Measurements from ENCODE around the gene PTPN12. TPM values are rescaled to one million over a fixed set of nuclear protein-coding genes. Genes with fewer than 3 reads are reported as not detected.
A peak's percentile ranks its signal among the peaks of the same experiment; 100 is the strongest.
"Not testable (repeated sequence)": the region's sequence is repeated elsewhere in the genome, so short reads cannot be mapped to it uniquely, and the experiment has no call there.

Gene PTPN12
- total RNA-seq, 4 donors from 2014 or later: 29.4 to 97.9 (median 63.2) TPM

DNA sequence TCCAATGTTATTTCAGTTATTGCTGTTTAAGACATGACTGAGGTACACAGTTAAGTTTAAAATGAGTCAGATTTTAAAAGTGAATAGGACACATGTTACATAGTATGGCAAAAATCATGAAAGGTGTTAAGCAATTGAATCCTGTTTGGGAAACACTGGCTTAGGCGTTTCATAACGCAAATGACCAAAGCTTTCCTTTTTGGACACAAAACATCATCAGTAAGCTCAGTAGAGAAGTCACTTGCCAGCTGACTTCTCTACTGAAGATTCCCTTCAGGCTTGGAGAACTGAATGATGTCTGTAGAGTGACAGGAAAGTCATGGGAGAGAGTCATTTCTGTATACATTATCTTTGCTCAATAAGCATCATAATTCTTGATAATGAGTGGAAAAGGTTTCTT lies 94.7 kb downstream of the PTPN12 start:
- peaks cover 0 to 89% (median 15%) of the 10 kb centered on the region in 3 donors for H3K36me3 ChIP-seq
- WGBS, 2 donors: 72 to 88% methylated on average over 2 of the region's 2 CpGs
- intact Hi-C loops (cut with DNase I): no loop called here

DNA sequence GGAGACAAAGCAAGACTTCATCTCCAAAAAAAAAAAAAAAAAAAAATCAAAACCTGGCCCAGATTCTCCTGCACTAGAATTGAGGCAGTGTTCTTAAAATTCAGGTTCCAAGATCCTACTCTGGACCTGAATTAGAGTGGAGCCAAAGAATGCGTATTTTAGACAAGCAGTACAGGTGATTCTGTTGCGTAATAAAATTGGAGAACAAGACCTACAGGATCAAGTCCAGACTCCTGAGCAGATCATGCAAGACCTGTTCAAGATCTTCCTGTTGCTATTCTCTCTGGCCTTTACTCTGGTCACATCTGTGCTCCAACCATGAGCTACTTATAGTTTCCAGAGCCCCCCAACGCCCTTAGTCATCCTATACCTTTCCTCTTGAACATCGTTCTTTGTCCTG lies 107.7 kb downstream of the PTPN12 start:
- no peak overlapping the region for H3K27ac ChIP-seq
- intact Hi-C loops (cut with DNase I): no loop called here

More for the DNA sequence above, 94.7 kb downstream of the PTPN12 start:
- no peak for TF ChIP-seq POLR2A (IDR thresholded peaks at IDR 0.05)
- TF ChIP-seq, protein P1, sequence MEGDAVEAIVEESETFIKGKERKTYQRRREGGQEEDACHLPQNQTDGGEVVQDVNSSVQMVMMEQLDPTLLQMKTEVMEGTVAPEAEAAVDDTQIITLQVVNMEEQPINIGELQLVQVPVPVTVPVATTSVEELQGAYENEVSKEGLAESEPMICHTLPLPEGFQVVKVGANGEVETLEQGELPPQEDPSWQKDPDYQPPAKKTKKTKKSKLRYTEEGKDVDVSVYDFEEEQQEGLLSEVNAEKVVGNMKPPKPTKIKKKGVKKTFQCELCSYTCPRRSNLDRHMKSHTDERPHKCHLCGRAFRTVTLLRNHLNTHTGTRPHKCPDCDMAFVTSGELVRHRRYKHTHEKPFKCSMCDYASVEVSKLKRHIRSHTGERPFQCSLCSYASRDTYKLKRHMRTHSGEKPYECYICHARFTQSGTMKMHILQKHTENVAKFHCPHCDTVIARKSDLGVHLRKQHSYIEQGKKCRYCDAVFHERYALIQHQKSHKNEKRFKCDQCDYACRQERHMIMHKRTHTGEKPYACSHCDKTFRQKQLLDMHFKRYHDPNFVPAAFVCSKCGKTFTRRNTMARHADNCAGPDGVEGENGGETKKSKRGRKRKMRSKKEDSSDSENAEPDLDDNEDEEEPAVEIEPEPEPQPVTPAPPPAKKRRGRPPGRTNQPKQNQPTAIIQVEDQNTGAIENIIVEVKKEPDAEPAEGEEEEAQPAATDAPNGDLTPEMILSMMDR (IDR thresholded peaks at IDR 0.05): no peak
- Histone ChIP-seq H3K4me1 (no peaks in the 10 kb centered on the region), H3K9me3 (no peaks in the 10 kb centered on the region), H3K27ac (no peak overlapping the region), H3K4me3 (no peak overlapping the region), H3K27me3 (no peaks in the 10 kb centered on the region)
- DNase-seq: no peak

DNA sequence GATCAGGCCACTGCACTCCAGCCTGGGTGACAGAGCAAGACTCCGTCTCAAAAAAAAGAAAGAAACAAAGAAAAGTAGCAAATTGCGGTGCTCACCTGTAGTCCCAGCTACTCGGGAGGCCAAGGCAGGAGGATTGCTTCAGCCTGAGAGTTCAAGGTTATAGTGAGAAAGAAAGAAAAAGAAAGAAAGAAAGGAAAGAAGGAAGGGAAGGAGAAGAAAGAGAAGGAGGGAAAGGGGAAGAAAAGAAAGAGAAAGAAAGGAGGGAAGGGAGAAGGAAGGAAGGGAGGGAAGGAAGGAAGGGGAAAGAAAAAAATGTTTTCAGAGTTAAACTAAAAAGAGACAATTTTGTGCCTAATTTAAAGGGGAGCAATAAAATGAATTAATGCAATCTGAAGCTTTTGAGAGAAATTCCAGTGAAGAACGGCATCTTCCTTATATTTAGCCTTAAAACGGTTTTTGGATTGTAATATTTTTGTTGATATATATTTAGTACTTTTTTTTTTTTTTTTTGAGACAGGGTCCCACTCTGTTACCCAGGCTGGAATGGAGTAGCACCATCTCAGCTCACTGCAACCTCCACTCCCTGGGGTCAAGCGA lies 111.7 kb downstream of the PTPN12 start:
- Histone ChIP-seq H3K9me3 (no peaks in the 10 kb centered on the region), H3K4me1 (no peaks in the 10 kb centered on the region), H3K36me3 (peaks cover 0 to 58% (median 11%) of the 10 kb centered on the region in 3 donors), H3K27me3 (no peaks in the 10 kb centered on the region), H3K27ac (no peak overlapping the region), H3K4me3 (no peak overlapping the region)
- intact Hi-C loops (cut with DNase I): no loop called here
- no peak for TF ChIP-seq POLR2A (IDR thresholded peaks at IDR 0.05)
- TF ChIP-seq, protein P1 (IDR thresholded peaks at IDR 0.05): no peak
- no peak for DNase-seq
- WGBS, 2 donors: 95 to 96% methylated on average over 6 of the region's 6 CpGs

More for the DNA sequence above, 107.7 kb downstream of the PTPN12 start:
- Histone ChIP-seq H3K36me3 (peaks cover 4 to 84% (median 15%) of the 10 kb centered on the region in 3 donors), H3K4me3 (no peak overlapping the region), H3K9me3 (no peaks in the 10 kb centered on the region), H3K4me1 (no peaks in the 10 kb centered on the region), H3K27me3 (no peaks in the 10 kb centered on the region)
- no peak for TF ChIP-seq POLR2A (IDR thresholded peaks at IDR 0.05)
- TF ChIP-seq, protein P1 (IDR thresholded peaks at IDR 0.05): no peak
- no peak for DNase-seq
- 77 to 85% methylated on average over 4 of the region's 4 CpGs for WGBS, 2 donors

DNA sequence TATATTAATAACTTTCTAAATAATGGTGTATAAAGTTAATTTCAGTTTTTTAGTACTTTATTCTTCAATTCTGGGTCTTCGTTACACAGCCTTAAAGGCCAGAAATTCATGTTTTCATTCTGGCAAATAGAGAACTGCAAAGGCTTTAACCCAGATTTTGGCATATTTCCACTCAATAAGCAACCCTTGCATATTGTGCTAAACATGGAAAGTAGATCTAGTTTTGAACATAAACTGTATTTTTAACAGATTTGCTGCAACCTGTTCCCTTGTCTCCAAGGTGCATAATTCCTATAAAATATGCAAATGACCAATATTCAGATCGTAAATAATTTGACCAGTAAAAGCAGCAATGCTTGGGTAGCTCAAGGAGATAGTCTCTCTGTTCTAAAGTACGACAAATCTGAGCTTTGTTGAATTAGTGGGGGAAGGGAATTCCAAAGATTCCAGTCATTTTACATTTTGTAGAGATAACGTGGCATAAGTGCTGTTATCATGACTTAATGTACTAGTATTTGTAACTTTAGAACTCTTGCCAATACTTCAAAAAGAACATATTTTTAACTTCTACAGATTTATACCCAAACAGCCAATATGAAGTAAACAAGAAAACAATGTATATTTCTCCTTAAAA lies 112.7 kb downstream of the PTPN12 start:
- Histone ChIP-seq H3K27ac (no peak overlapping the region), H3K36me3 (peaks cover 0 to 54% (median 5%) of the 10 kb centered on the region in 3 donors), H3K4me1 (no peaks in the 10 kb centered on the region), H3K27me3 (no peaks in the 10 kb centered on the region), H3K9me3 (no peaks in the 10 kb centered on the region), H3K4me3 (no peak overlapping the region)
- TF ChIP-seq, protein P1 (IDR thresholded peaks at IDR 0.05): no peak
- TF ChIP-seq POLR2A (IDR thresholded peaks at IDR 0.05): no peak
- intact Hi-C loops (cut with DNase I): loop anchor here (5.0 to 10.0 kb wide), 2 partner anchors 107 to 285 kb away; no protein-coding TSS in a partner anchor
- no peak for DNase-seq
- WGBS, 2 donors: 82% methylated on average over 4 of the region's 4 CpGs

DNA sequence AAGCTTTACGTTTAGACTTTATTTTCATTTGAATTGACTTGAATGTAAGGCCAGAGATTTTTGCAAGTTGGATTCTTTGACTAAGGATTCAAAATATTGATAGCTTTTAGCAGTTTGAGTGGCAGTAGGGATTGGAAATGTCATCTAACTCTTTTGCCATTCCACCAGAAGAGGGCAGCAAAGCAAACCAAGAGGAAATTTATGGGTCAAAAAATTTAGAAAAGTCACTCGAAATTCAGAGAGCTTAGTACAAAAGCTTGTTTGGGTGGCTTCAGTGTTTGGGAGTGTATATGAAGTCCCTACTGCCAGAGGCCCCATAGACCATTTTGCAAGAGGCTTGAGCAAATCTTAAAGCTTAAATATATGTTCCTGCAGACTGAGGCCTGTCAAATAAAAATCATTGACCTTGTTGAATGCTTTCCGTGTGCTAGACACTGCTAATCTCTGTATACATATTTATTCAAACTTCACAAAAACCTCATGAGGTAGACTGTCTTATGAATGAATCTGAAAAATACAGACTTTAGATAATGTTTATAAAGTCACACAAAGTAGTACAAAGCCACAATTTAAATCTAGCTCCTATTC lies 114.6 kb downstream of the PTPN12 start:
- WGBS, 2 donors: 20 to 33% methylated on average over 3 of the region's 3 CpGs
- Histone ChIP-seq H3K27ac (no peak overlapping the region), H3K9me3 (no peaks in the 10 kb centered on the region), H3K36me3 (peaks cover 0 to 54% (median 0%) of the 10 kb centered on the region in 3 donors), H3K4me1 (no peaks in the 10 kb centered on the region), H3K27me3 (no peaks in the 10 kb centered on the region), H3K4me3 (no peak overlapping the region)
- no peak for DNase-seq
- intact Hi-C loops (cut with DNase I): loop anchor here (5.0 to 10.0 kb wide), 2 partner anchors 106 to 283 kb away; no protein-coding TSS in a partner anchor
- TF ChIP-seq, protein P1 (IDR thresholded peaks at IDR 0.05): peak; percentile 47 to 75 (median 60)
- TF ChIP-seq POLR2A (IDR thresholded peaks at IDR 0.05): no peak

DNA sequence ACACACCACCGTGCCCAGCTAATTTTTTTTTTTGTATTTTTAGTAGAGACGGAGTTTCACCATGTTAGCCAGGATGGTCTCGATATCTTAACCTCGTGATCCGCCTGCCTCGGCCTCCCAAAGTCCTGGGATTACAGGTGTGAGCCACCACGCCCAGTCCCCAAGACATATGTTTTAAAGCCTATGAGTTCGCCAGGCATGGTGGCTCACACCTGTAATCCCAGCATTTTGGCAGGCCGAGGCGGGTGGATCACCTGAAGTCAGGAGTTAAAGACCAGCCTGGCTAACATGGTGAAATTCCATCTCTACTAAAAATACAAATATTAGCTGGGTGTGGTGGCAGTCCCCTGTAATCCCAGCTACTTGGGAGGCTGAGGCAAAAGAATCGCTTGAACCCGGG lies 115.7 kb downstream of the PTPN12 start:
- not testable (repeated sequence) for H3K9me3 ChIP-seq, H3K27me3 ChIP-seq, DNase-seq, H3K4me3 ChIP-seq, H3K27ac ChIP-seq, H3K4me1 ChIP-seq
- intact Hi-C loops (cut with DNase I): loop anchor here (5.0 to 10.0 kb wide), 2 partner anchors 104 to 282 kb away; no protein-coding TSS in a partner anchor
- WGBS, 2 donors: 94 to 97% methylated on average over 10 of the region's 12 CpGs
- H3K36me3 ChIP-seq: peaks cover 0 to 50% (median 0%) of the 10 kb centered on the region in 3 donors
